Measurements from ENCODE around the gene SLAMF1.

Gene SLAMF1

DNA sequence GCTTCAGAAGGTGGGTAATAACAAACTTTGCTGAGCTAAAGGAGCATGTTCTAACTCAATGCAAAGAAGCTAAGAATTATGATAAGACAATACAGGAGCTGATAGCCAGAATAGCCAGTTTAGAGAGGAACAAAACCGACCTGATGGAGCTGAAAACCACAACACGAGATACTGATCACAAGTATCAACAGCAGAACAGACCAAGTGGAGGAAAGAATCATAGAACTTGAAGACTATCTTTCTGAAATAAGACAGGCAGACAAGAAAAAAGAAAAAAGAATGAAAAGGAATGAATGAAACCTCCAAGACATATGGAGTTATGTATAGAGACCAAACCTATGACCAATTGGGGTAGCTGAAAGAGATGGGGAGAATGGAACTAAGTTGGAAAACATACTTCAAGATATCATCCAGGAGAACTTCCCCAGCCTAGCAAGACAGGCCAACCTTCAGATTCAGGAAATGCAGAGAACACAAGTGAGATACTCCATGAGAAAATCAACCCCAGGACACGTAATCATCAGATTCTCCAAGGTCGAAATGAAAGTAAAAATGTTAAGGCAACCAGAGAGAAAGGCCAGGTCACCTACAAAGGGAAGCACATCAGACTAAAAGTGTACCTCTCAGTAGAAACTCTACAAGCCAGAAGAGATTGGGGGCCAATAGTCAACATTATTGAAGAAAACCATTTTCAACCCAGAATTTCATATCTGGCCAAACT, 88.0 kb downstream of the SLAMF1 start:
- no peak for DNase-seq
